IPS-NIHi11 (cell line): ENCODE measurements around the gene VCAN.

Experiments
- DNase-seq: peaks from one replicate; pipeline ENCODE4 v3.0.0; 2012; ENCODE audit warnings: mixed read lengths, low spot score

The VCAN gene

GRCh38 chr5:83564069-83564749 lies 92.7 kb downstream of the VCAN start:
- peak; percentile 53 for DNase-seq

DNA sequence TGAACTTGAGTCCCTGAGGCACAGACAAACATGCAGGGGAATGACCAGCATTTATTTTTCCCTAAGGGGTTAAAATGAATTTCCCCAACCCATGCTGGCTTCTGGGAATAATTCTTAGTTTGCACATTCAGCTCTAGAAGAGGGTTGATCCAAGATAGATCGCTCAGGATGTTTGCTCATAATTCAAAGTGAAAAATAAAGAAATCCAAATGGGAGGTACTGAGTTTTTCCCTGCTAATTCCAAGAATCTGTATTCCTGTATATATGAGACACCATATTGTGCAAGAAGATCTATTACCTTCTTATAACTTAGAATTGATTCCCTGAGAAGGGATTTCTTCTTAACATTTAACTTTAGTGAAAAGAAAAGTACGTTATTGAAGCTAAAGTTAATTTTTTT lies 96.2 kb downstream of the VCAN start:
- no peak for DNase-seq

- no peak for DNase-seq
These were observed 96.6 kb downstream of the VCAN start for GRCh38 chr5:83568186-83568585.

GRCh38 chr5:83570916-83571315 lies 99.4 kb downstream of the VCAN start:
- DNase-seq, result no peak

GRCh38 chr5:83572271-83572670 lies 100.7 kb downstream of the VCAN start:
- no peak for DNase-seq

GRCh38 chr5:83576341-83576740 lies 104.8 kb downstream of the VCAN start:
- no peak for DNase-seq

DNA sequence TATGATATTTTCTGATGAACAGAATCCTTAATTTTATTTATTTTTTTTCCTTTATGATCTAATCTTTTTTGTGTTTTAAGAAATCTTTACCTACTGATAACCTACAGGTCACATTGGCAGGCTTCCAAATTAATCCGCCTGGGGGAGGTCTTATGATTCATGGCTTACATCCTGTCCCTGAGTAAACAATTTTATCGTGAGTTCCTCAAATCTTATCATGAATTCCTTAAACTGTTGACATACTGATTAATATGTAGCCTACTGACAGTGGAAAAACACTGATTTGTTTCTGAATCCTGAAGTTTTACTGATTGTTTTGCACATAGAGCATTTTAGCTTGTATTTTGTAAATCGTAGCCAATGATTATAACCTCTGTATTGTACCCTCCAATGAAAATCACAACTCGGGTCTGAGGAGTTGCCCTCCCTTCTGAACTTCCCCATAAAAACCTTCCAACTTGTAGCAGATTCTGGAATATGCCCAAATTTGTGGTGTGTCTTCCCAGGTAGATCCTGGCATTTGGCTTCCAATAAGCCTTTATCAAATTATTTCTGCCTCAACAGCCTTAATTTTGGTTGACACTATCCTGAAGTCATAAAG lies 105.6 kb downstream of the VCAN start:
- DNase-seq, result no peak

- no peak for DNase-seq
These were observed 112.3 kb downstream of the VCAN start for GRCh38 chr5:83583859-83584258.

DNA sequence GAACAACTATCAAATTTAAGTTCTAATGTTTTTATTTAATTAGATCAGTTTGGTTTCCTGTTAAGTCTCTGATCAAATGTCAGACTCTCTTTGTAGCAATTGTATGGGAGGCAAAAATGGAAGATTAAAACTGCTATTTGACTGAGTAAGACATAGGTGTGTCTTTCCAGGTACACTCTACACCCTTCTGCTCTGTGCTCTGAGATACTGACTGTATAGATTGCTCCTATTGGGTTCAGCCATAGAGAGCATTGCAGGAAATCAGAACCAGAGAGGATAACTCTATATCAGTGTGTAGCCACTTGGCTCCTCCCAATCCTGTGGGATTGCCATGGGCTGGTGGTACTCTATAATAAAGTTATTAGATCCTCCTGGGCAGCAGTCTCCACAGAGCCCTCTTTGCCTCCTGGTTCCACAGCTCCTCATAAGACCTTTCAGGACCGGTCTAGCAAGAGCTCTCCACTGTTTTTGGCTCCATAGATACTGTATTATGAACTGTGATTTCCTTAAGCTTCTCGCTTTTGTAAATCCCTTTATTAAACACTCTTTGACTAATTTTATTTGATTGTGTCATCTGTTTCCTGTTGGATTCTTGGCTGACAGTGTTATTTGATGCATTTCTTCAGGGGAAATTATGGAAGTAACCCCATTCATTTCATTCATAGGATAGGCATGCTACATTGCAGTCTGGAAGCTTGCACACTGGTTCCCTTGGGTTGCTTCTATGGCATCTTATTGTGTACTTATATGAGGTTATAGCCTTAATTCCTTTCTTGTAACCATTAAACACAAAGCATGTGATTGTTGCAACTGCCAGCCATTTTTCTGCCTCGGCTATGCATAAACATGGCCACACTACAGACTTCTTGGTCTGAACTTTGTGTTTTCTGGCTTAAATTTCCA lies 115.6 kb downstream of the VCAN start:
- no peak for DNase-seq

- no peak for DNase-seq
These were observed 118.2 kb downstream of the VCAN start for GRCh38 chr5:83589786-83590185.

GRCh38 chr5:83590966-83591365 lies 119.4 kb downstream of the VCAN start:
- DNase-seq, result no peak

DNA sequence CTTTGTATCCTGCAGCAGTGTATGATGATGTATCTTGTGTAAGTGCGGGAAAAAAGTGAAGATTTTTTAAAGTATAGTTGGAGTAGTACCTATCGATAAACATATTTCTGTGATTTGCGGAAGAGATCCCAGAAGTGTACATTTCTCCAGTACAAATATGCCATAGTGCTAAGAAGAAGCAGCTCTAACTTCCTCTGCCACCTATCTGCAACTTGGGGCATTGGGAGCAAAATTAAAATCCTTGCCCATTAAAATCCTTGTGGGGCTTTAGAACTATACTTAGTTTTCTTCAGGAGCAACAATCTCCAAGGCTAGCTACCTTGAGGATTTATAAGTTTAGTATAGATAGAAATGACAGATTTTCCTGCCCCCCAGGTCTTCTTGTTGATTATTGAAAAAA lies 123.7 kb downstream of the VCAN start:
- peak; percentile 13 for DNase-seq

GRCh38 chr5:83608122-83608521 lies 136.6 kb downstream of the VCAN start:
- DNase-seq, result peak; percentile 65

- DNase-seq, result no peak
These were observed 143.3 kb downstream of the VCAN start for GRCh38 chr5:83614841-83615240.

- DNase-seq, result no peak
These were observed 156.8 kb downstream of the VCAN start for GRCh38 chr5:83628360-83628759.
